SK-N-SH (cell line): ENCODE measurements around the gene PEAK1. TPM values are rescaled to one million over a fixed set of nuclear protein-coding genes. Genes with fewer than 3 reads are reported as not detected.

ENCODE experiments used
- CTCF ChIA-PET: fragments of 300-600, 350-600 bp; formaldehyde crosslinking; extraction: SDS; loops from one replicate; lab custom pipeline; 2021; lab: Yijun Ruan, JAX
- POLR2A ChIA-PET: fragments of 350-600 bp; sonication (Branson Sonifier 250); formaldehyde crosslinking; extraction: SDS; loops from one replicate; lab custom pipeline; 2020; ENCODE audit warnings: antibody characterized with exemption, inconsistent platforms; lab: Yijun Ruan, JAX
- DNase-seq: peaks from one replicate; pipeline ENCODE4 v3.0.0; 2012
- H2AFZ ChIP-seq: fragments of 200-600 bp; sonication (generic); 2 replicates; pipeline ENCODE4 v1.8.1; 2016; ENCODE audit warnings: antibody characterized with exemption, mild to moderate bottlenecking, low read depth
- H3F3A ChIP-seq: fragments of 200-600 bp; sonication (generic); replicated peaks from 2 replicates; pipeline ENCODE3; 2016; ENCODE audit warnings: antibody characterized with exemption, mild to moderate bottlenecking; ENCODE audit not compliant: insufficient read depth
- H3K27ac ChIP-seq, 2 experiments: fragments of 200-500 bp in 1 of 2; fragments of 200-600 bp in 1 of 2; sonication (Bioruptor generic) in 1 of 2; sonication (generic), shearing (Covaris generic) in 1 of 2; 2 replicates each; pipeline versions ENCODE4 v1.5.1 to v1.6.1; 2014 to 2016; ENCODE audit warnings: low read depth in 2 of 2, inconsistent platforms in 1 of 2, low read length in 1 of 2, mild to moderate bottlenecking in 1 of 2, mixed read lengths in 1 of 2
- H3K27me3 ChIP-seq: fragments of 200-600 bp; sonication (generic), shearing (Covaris generic); 2 replicates; pipeline ENCODE4 v1.6.1; 2016; ENCODE audit warnings: mixed run types; ENCODE audit not compliant: insufficient read depth
- H3K36me3 ChIP-seq, 2 experiments: fragments of 200-500 bp in 1 of 2; fragments of 200-600 bp in 1 of 2; sonication (Bioruptor generic) in 1 of 2; sonication (generic) in 1 of 2; replicated peaks in 1 of 2; 2 replicates each; pipeline versions ENCODE3 to v1.5.1; 2014 to 2016; ENCODE audit warnings: low read length in 1 of 2, mild to moderate bottlenecking in 1 of 2; ENCODE audit not compliant: insufficient read depth in 2 of 2, control insufficient read depth in 1 of 2
- H3K4me1 ChIP-seq, 2 experiments: fragments of 200-500 bp in 1 of 2; fragments of 200-600 bp in 1 of 2; sonication (Bioruptor generic) in 1 of 2; sonication (generic), shearing (Covaris generic) in 1 of 2; 2 replicates each; pipeline versions ENCODE4 v1.5.1 to v1.6.1; 2014 to 2016; ENCODE audit warnings: low read depth in 1 of 2, low read length in 1 of 2, mixed run types in 1 of 2; ENCODE audit not compliant: insufficient read depth in 2 of 2, control insufficient read depth in 1 of 2
- H3K4me2 ChIP-seq: fragments of 200-600 bp; sonication (generic), shearing (Covaris generic); 2 replicates; pipeline ENCODE4 v1.6.1; 2017; ENCODE audit warnings: mixed run types
- H3K4me3 ChIP-seq, 2 experiments: fragments of 200-500 bp in 1 of 2; fragments of 200-600 bp in 1 of 2; sonication (Bioruptor generic) in 1 of 2; sonication (generic), shearing (Covaris generic) in 1 of 2; 2 replicates each; pipeline versions ENCODE4 v1.5.1 to v1.8.1; 2014 to 2016; ENCODE audit warnings: low read depth in 2 of 2, inconsistent platforms in 1 of 2, low read length in 1 of 2, mild to moderate bottlenecking in 1 of 2, mixed read lengths in 1 of 2, moderate library complexity in 1 of 2
- H3K79me2 ChIP-seq: fragments of 200-600 bp; sonication (generic); 2 replicates; pipeline ENCODE4 v1.8.1; 2017; ENCODE audit warnings: mild to moderate bottlenecking; ENCODE audit not compliant: insufficient read depth
- H3K9ac ChIP-seq: fragments of 200-600 bp; sonication (generic); 2 replicates; pipeline ENCODE4 v1.6.1; 2017; ENCODE audit warnings: mixed run types
- H3K9me2 ChIP-seq: fragments of 200-600 bp; sonication (generic); 2 replicates; pipeline ENCODE4 v1.6.1; 2017; ENCODE audit warnings: mixed run types
- H3K9me3 ChIP-seq: fragments of 200-600 bp; sonication (generic); 2 replicates; pipeline ENCODE4 v1.6.1; 2017; ENCODE audit warnings: mixed run types, mild to moderate bottlenecking, moderate library complexity
- H4K20me1 ChIP-seq: fragments of 200-600 bp; sonication (generic); 2 replicates; pipeline ENCODE4 v1.6.1; 2017; ENCODE audit warnings: mild to moderate bottlenecking, mixed run types; ENCODE audit not compliant: insufficient read depth
- EZH2phosphoT487 ChIP-seq: fragments of 200-600 bp; sonication (generic); IDR thresholded peaks from 2 replicates; pipeline ENCODE4 v1.6.1; 2017; ENCODE audit warnings: low read depth, mixed run types, mild to moderate bottlenecking, antibody characterized with exemption, moderate library complexity, borderline replicate concordance
- FOSL2 ChIP-seq: IDR thresholded peaks from 2 replicates; pipeline ENCODE4 v1.4.0; 2012; ENCODE audit warnings: low read depth, mild to moderate bottlenecking, moderate library complexity, borderline replicate concordance
- FOXM1 ChIP-seq: IDR thresholded peaks from 2 replicates; pipeline ENCODE4 v1.4.0; 2012; ENCODE audit warnings: low read depth, mild to moderate bottlenecking
- GABPA ChIP-seq: IDR thresholded peaks from 2 replicates; pipeline ENCODE4 v1.4.0; 2012; ENCODE audit warnings: low read depth, mild to moderate bottlenecking
- GATA2 ChIP-seq: sonication (generic); formaldehyde crosslinking; IDR thresholded peaks from 2 replicates; pipeline ENCODE4 v1.5.0; 2020; ENCODE audit warnings: mild to moderate bottlenecking, missing genetic modification reagents
- JUND ChIP-seq: IDR thresholded peaks from 2 replicates; pipeline ENCODE4 v1.4.0; 2012
- NRF1 ChIP-seq: IDR thresholded peaks from 2 replicates; pipeline ENCODE4 v1.6.1; 2012; ENCODE audit warnings: low read depth, mild to moderate bottlenecking, low read length
- POLR2AphosphoS5 ChIP-seq: IDR thresholded peaks from 2 replicates; pipeline ENCODE4 v1.6.1; 2012; ENCODE audit warnings: low read depth, low read length
- REST ChIP-seq: IDR thresholded peaks from 2 replicates; pipeline ENCODE4 v1.6.1; 2012; ENCODE audit warnings: mild to moderate bottlenecking, low read depth, low read length, moderate library complexity
- RFX5 ChIP-seq: IDR thresholded peaks from 2 replicates; pipeline ENCODE4 v1.6.1; 2012; ENCODE audit warnings: mild to moderate bottlenecking, improper control_type of control experiment, low read length
- SIN3A ChIP-seq: IDR thresholded peaks from 2 replicates; pipeline ENCODE4 v1.6.1; 2012; ENCODE audit warnings: low read depth, mild to moderate bottlenecking, low read length, moderate library complexity, borderline replicate concordance
- SMC3 ChIP-seq: IDR thresholded peaks from 2 replicates; pipeline ENCODE4 v1.6.1; 2012; ENCODE audit warnings: low read depth, low read length, improper control_type of control experiment
- TAF1 ChIP-seq: IDR thresholded peaks from 2 replicates; pipeline ENCODE4 v1.6.1; 2012; ENCODE audit warnings: low read depth, mild to moderate bottlenecking, low read length, moderate library complexity, borderline replicate concordance
- TCF12 ChIP-seq: IDR thresholded peaks from 2 replicates; pipeline ENCODE4 v1.4.0; 2012
- TEAD4 ChIP-seq: IDR thresholded peaks from 2 replicates; pipeline ENCODE4 v1.4.0; 2012; ENCODE audit warnings: mild to moderate bottlenecking, borderline replicate concordance; ENCODE audit not compliant: insufficient read depth
- ZBTB33 ChIP-seq: IDR thresholded peaks from 2 replicates; pipeline ENCODE4 v1.4.0; 2012; ENCODE audit warnings: low read depth, borderline replicate concordance
- WGBS: methylation state at CpG from one replicate; pipeline ENCODE4 v1.1.6; 2017; ENCODE audit warnings: low lambda C conversion rate; 5-methylcytosine and 5-hydroxymethylcytosine counted together
- polyA plus RNA-seq, 3 experiments: library from polyadenylated mRNA; depleted of rRNA; stranded (reverse); fragments of >200 nt; gene quantifications; 2 replicates each; pipeline ENCODE4 v1.2.3, GENCODE V29; 2012
- TF ChIP-seq, protein P1 (sequence below): IDR thresholded peaks from 2 replicates; pipeline ENCODE4; 2012
- TF ChIP-seq, protein P2 (sequence below): fragments of 200-600 bp; sonication (generic); IDR thresholded peaks from 2 replicates; pipeline ENCODE4 v1.6.1; 2017; ENCODE audit warnings: antibody characterized with exemption, mild to moderate bottlenecking, moderate library complexity

PEAK1 gene
- polyA plus RNA-seq, 1 of the 3 experiments (the other 2 are of a cell fraction), result 9.0 TPM

DNA sequence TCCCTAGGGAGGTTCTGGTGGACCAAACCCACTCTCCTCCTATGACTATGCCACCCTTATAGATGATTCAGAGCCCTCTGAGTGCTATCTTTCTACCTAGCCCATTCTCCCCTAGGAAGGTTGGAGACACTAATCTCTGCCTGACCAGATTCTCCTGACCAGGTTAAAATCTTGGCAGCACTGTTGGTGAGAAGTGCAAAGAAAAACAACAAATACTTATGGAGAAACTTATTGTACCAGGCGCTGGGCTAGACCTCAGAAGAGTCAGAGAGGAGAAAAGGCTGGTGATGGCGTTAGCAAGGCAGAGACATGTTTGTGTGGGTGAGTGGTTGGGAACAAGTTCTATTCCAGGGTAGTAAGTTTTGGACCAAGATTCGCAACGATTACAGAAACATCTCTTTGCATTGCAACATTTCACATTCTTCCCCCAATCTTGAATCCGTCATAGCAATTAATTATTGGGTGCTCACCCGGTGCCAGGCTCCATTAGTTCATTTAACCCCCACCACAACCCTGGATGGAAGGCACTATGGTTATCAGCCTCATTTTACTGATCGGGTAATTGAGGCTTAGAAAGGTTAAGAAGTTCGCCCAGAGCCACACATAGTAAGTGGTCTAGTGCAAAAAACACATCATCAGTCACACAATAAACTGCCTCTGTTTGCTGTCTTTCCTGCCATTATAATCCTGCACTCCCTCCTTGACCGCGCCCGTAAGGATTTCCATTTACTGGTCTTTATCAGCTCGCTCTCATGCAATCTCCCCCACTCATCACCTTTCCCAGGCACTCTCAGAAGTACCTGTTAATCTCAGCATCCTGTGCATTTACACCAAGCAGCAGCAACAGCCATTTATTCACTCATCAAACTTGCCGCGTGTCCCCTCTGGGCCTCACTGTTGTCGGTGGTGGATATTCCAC, 348.3 kb downstream of the PEAK1 start:
- H3K27me3 ChIP-seq, result no peaks in the 10 kb centered on the region
- no peak overlapping the region; a peak in 1 of 4 replicates for H3K4me3 ChIP-seq
- peak overlapping the region; percentile 90; the same call in 1 of the 2 replicates for H3K9ac ChIP-seq
- ChIA-PET CTCF (no interaction called here), POLR2A (interaction anchor here (0.6 to 1.0 kb wide), 7 partner anchors 12 to 350 kb away, joined by 3 to 7 read pairs (median 3); partner anchors contain the start of gene HMG20A)
- H3F3A ChIP-seq, result peaks cover 5% of the 10 kb centered on the region
- no peak for DNase-seq
- 0 out of 2 replicates have a peak overlapping the region, but pooled peaks have one; percentile 94 for H3K4me2 ChIP-seq
- H3K9me3 ChIP-seq, result no peaks in the 10 kb centered on the region
- H3K4me1 ChIP-seq, result peaks cover 9 to 14% of the 10 kb centered on the region in 2 experiments; a peak in 3 of 4 replicates
- H3K79me2 ChIP-seq, result peaks cover 39% of the 10 kb centered on the region
- peak overlapping the region; percentile 66 to 79; a peak in 2 of 4 replicates for H3K27ac ChIP-seq
- no peaks in the 10 kb centered on the region for H3K9me2 ChIP-seq
- WGBS, result 85% methylated on average over 15 of the region's 15 CpGs
- H2AFZ ChIP-seq, result peak overlapping the region; percentile 88
- H3K36me3 ChIP-seq, result peaks cover 9 to 11% of the 10 kb centered on the region in 2 experiments
- H4K20me1 ChIP-seq, result peaks cover 37% of the 10 kb centered on the region
- TF ChIP-seq FOXM1, result no peak
- TF ChIP-seq, protein P1, sequence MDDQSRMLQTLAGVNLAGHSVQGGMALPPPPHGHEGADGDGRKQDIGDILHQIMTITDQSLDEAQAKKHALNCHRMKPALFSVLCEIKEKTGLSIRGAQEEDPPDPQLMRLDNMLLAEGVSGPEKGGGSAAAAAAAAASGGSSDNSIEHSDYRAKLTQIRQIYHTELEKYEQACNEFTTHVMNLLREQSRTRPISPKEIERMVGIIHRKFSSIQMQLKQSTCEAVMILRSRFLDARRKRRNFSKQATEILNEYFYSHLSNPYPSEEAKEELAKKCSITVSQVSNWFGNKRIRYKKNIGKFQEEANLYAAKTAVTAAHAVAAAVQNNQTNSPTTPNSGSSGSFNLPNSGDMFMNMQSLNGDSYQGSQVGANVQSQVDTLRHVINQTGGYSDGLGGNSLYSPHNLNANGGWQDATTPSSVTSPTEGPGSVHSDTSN, result no peak
- TF ChIP-seq GATA2 (CRISPR knock-in tag), result no peak
- no peak for TF ChIP-seq REST
- no peak for TF ChIP-seq SIN3A
- no peak for TF ChIP-seq ZBTB33
- TF ChIP-seq GABPA, result no peak
- no peak for TF ChIP-seq FOSL2
- TF ChIP-seq, protein P2, sequence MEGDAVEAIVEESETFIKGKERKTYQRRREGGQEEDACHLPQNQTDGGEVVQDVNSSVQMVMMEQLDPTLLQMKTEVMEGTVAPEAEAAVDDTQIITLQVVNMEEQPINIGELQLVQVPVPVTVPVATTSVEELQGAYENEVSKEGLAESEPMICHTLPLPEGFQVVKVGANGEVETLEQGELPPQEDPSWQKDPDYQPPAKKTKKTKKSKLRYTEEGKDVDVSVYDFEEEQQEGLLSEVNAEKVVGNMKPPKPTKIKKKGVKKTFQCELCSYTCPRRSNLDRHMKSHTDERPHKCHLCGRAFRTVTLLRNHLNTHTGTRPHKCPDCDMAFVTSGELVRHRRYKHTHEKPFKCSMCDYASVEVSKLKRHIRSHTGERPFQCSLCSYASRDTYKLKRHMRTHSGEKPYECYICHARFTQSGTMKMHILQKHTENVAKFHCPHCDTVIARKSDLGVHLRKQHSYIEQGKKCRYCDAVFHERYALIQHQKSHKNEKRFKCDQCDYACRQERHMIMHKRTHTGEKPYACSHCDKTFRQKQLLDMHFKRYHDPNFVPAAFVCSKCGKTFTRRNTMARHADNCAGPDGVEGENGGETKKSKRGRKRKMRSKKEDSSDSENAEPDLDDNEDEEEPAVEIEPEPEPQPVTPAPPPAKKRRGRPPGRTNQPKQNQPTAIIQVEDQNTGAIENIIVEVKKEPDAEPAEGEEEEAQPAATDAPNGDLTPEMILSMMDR, result no peak
- TF ChIP-seq TCF12, result no peak
- no peak for TF ChIP-seq TEAD4
- TF ChIP-seq SMC3, result no peak
- no peak for TF ChIP-seq TAF1
- no peak for TF ChIP-seq POLR2AphosphoS5
- TF ChIP-seq NRF1, result no peak
- TF ChIP-seq RFX5, result no peak
- no peak for TF ChIP-seq JUND
- no peak for TF ChIP-seq EZH2phosphoT487
